ENCODE measurements around the gene SLC6A3.
"Not testable (repeated sequence)": the region's sequence is repeated elsewhere in the genome, so short reads cannot be mapped to it uniquely, and the experiment has no call there.

SLC6A3 gene

DNA sequence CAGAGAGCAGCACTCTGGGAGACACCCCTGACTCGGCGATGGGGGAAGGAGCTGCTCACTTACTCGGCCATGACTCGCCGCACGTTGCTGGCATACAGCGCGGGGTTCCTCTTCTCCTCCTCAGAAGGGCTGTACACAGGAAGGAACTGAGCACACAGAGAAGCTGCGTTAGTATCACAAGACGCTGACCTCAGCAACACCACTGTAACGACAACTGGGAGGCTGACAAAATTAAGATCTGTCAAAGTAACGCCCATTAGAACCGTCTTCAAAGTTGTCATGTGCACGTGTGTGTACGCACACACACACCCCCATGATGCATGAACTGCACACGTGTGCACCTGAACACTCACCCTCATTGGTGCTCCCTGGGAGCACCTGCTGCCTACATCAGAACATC is 32.1 kb upstream of the SLC6A3 start:
- DNase-seq: no peak

DNA sequence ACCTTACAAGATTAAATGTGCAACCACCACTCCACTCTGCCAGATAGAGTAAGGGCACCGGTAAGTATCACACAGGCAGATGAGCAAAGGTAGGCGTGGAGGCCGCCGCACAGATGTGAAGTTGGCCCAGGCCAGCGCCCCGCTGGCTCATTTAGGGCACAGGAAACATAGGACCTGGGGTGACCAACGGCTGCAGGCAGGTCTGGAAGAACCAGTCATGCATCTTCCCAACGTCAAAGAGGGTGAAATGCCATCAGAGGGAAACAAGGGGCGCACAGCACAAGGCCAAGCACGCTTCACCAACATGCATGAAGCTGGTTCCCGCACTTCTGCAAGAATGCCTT is 31.7 kb upstream of the SLC6A3 start:
- no peak for DNase-seq

GRCh38 chr5:1476181-1476966 is 31.1 kb upstream of the SLC6A3 start:
- no peak for DNase-seq

GRCh38 chr5:1475544-1475900 is 30.3 kb upstream of the SLC6A3 start:
- not testable (repeated sequence) for DNase-seq

- no peak for DNase-seq
Measured at GRCh38 chr5:1474866-1475543, 29.8 kb upstream of the SLC6A3 start.

DNA sequence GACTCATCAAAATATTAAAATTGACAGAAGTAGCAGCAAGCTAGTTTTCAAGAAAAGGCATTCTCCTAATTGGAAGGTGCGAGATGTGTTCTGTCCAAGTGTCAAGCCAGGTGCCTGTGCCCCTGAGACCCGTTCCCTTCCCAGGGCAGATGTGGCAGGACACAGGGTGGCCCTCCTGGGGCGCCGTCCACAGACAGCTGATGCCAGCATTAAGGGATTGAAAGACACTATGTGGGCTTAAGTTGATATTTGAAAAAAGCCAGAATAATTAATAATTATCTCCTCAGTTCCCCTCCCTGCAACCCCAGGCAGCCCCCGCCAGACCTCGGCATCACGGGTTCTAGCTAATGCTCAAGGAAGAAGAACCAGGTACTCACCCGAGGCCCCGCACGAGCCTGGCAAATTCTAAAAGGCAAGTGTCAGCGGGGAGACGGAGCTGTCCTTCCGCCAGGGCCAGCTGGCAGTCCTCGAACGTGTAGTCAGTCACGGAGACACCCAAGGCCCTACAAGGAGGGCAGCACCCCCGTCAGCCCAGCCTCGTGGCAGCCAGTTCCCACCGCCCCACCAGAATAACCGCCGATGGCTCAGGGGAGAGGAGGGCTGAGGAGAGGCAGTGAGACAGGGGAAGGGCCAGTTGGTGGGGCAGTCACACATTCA is 29.1 kb upstream of the SLC6A3 start:
- no peak for DNase-seq

DNA sequence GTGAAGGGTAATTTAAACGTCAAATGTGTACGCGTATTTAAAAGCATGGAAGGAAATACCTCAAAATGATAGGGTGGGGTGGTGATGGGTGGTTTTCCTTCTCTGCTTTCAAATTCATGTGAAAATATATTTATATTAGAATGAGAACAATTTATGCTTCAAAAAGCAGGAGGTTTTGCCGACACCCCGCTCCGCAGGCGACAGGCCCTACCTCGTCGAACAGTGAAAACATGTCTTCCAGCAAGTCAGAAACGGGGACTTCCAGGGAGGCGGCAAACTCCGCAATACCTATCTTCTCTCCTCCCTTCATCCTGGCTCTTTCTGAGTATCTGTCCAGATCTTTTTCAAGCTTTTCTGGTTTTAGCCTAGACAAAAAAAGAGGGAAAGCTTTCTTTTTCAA is 28.5 kb upstream of the SLC6A3 start:
- DNase-seq: no peak

- DNase-seq: no peak
Measured at GRCh38 chr5:1472964-1473628, 27.9 kb upstream of the SLC6A3 start.

GRCh38 chr5:1471997-1472963 is 27.0 kb upstream of the SLC6A3 start:
- no peak for DNase-seq

- no peak for DNase-seq
Measured at GRCh38 chr5:1471240-1471853, 26.1 kb upstream of the SLC6A3 start.

DNA sequence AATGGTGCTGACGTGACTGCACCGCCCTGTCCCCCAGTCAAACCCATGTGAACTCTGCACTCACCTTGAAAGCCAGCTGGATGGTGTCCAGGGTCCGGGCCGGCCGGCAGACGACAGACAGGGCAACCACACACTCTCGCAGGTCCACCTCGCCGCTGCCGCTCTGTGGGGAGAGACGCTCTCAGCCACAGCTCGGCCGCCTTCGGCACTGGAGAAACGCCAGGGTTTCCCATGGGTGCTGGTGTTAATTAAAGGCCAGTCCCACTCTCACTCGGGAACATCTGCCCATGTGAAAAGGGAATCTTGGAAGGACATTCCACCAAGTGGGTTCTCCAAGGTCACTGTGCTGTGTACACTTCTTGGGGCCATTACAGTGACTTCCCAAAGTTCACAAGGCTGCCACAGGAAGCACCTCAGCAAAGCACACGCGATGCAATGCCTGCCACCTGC is 25.5 kb upstream of the SLC6A3 start:
- no peak for DNase-seq

- DNase-seq: no peak
Measured at GRCh38 chr5:1468629-1469527, 23.6 kb upstream of the SLC6A3 start.

GRCh38 chr5:1468247-1468612 is 23.0 kb upstream of the SLC6A3 start:
- DNase-seq: peak in 1 of 2 experiments; percentile 48

GRCh38 chr5:1467341-1468246 is 22.4 kb upstream of the SLC6A3 start:
- DNase-seq: no peak

GRCh38 chr5:1466631-1467265 is 21.5 kb upstream of the SLC6A3 start:
- no peak for DNase-seq

- no peak for DNase-seq
Measured at GRCh38 chr5:1465966-1466471, 20.8 kb upstream of the SLC6A3 start.

- no peak for DNase-seq
Measured at GRCh38 chr5:1465117-1465516, 19.9 kb upstream of the SLC6A3 start.

DNA sequence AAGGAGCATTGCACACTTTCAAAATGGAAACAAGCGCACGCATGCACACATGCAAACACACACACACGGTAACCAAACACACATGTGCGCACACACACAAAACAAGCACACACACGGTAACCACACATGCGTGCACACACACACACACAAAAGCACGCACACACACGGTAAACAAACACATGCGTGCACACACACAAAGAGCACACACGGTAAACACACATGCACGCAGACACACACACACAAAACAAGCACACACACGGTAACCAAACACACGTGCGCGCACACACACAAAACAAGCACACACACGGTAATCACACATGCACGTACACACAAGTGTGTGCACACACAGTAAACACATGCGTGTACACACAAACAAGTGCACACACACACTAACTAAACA is 19.3 kb upstream of the SLC6A3 start:
- DNase-seq: no peak

DNA sequence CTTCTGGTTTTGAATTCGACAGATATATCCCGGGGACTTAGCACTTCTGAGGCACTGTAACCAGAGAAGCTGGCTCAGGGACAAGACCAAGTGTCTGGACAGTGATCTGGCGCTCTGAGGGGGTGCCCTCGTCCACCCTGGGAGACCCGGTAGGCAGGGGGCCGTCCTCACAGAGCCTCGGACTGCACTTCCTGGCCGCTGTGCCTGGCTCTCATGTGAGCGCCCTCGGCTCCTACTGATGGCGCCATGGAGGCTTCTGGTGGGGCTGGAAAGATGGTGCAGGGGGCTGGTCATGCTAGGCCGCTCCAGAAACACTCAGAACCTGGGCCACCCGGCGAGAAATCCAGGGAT is 18.8 kb upstream of the SLC6A3 start:
- DNase-seq: no peak

All from NCI-H1930 (cell line).